CD4-positive, alpha-beta T cell treated with Interleukin-6 for 4 hours (primary cell): Measurements from ENCODE around the gene PAX9.

Source experiments
- DNase-seq: peaks from one replicate; pipeline ENCODE4 v3.0.0-alpha.2; 2020; ENCODE audit warnings: mixed read lengths

PAX9 gene

DNA sequence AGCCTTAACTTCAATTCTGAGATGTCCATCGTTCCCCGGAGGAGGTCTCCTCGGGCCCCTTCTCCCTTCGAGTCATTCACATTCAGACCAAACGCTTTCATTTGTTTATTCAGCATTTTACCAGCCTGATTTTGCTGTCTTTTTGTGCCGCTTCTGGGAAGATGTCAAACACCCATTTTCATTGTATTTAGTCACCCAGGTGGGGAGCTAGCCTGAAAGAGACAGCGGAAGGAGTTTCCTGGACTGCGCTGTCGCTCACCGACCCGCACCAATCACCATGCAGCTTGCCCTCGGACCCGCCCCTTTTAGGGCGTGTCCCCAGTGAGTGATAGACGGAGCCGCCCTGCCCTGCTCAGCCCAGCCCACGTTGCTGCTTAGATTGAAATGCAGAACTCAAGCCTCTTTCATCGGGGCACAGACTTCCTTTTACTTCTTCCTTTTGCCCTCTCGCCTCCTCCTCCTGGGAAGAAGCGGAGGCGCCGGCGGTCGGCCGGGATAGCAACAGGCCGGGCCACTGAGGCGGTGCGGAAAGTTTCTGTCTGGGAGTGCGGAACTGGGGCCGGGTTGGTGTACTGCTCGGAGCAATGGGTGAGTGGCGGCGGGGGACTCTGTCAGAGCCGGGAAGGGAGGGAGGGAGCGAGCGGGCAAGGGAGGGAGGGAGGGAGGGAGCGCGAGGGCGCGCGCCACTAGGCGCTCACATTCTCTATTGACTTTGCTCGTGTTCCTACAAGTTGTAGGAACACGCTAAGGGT, at the start of gene PAX9:
Gene PAX9 (plus strand): TSS at position 355 of the 752 bp plus-strand sequence. CDS start 230 bp downstream, at position 585.
- no peak for DNase-seq

DNA sequence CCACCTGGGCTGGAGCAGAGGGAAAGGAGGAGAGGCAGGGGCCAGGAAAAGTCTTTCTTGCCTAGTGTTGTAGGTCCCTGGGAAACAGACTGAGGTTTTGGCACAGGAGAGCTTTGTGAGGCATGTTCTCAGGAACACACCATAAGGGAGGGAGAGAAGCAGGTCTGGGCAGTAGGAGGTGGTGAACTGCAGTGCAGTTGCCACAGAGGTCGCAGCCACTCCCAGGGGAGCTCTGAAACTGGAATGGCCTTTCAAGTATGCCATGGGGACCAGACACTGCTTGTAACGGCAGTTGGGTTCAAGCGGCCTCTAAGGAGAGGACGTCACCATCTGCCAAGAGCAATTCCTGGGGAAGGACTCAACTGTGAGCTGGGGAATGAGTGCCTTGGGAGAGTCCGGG, 43.8 kb upstream of the PAX9 start:
- DNase-seq: no peak

DNA sequence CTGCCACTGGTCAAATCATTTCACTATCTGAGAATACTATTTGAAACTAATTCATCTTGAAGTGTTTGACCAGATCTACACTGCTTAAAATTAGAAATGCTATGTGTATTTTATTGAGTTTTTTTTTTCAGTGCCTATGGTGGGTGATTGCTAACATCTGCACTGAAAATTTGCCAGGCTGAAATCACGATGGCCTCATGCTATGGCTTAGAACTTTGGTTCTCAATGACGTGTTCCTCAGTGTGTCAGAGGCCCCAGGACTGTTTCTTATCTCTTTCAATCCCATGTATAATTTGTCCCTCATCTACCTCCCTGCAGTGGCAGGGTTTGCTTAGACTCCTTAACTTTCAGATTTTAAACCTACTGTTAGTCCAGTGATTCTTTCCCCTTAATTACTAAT, 43.0 kb upstream of the PAX9 start:
- no peak for DNase-seq

DNA sequence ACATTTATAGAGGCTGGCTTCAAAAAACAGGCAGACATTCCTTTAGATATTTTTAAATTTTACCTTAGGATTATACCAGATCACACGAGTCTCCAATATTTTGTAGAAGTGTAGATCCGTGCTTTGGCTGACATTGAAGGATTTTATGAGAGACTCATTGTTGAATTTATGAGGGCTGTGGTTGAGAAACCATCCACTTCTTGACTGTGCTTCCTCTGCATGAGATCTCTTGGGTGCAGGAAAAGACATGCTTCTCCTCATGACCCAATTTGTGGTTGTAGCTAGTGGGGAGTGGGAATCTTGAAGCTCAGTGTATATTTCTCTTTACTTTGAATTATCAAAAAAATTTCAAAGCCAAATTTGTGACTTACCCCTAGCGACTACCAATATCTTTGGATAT, 42.5 kb upstream of the PAX9 start:
- DNase-seq: no peak

DNA sequence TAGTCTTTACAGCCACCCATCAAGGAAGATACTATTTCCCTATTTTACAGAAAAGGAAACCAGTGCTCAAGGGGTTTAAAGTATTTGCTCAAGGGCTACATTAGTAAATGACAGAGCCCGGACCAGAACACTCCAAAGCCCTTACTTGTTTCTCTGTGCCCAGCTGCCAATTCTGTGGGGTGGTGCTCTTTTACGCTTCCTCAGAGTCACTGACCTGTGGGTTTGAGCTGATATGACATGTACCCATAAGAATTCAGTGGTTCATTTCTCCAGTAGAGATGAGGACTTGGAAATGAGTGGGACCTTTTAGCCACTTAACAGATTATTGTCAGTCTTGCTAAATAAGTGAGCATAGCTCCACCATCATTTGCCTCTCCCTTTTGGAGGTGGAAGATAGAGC, 41.8 kb upstream of the PAX9 start:
- DNase-seq: no peak

DNA sequence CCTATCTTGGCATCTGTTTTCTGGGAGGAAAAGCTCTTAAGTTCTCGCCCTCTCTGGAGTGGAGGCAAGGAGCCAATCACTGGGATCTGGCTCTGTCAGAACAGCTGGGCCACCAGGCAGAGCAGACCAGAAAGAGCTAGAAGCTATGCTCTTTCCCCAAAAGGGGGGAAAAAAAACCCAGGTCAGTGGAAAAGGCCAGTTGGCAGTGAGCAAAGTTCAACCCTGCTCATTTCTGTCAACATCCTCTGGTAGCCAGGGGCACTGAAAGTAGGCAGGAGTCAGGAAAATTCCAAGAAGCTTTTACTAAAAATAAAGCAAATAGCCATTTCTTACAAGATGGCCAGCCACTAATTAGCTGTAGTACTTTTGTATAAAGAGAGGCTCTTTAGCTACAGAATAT, 36.6 kb upstream of the PAX9 start:
- DNase-seq: no peak

DNA sequence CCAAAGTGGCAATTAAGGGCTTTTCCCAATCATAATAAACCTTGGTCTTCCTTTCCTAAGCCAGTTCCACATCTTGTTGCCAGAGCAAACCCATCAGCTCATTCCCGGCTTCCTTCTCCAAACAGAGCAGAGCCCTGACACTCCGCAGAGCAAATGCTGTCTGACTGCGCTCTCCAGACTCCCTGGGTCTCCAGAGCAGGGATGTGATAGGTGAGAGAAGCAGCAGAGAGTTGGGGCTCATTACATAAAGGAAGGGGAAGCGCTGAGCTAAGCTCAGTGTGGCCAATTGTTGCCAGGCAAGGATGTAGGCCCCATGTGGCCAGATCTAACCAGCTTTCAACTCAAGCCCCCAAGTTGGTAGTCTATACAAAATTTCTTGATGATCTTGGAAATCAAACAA, 36.2 kb upstream of the PAX9 start:
- DNase-seq: no peak

DNA sequence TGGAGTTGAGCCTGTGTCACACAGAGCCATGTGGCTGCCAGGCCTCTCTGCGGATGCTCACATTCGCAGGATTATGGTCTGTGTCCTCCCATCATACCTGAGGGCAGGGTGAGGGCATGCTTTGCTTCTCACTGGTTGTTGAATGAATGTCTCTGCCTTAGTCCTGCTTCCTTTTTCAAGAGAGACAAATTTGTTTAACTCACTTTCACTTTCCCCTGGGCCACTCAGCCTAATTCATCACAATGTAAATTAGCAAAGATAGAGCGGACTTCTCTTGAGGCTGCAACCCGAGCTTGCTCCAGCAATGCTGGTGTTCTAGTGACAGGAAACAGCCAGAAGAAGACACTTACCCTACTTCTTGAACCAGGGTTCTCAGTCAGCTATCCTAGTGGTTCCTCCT, 35.5 kb upstream of the PAX9 start:
- no peak for DNase-seq

DNA sequence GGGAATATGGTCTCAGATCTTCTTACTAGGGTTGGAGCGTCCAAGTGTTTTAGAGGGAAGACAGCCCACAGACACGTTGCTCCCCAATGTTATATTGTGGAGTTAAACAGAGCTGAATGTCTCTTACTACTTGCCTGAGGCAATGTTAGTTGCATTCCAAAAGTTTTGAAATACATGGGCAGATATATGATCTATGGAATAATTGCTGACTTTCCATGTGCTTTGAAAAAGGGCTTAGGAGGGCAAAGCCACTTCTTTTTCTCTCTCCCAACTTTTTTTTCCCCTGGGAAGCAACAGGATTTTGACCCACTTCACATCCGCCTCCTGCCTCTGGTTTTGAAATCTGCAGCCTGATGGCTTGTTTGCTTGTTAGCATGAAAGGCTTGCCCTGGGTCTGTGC, 33.7 kb upstream of the PAX9 start:
- no peak for DNase-seq

DNA sequence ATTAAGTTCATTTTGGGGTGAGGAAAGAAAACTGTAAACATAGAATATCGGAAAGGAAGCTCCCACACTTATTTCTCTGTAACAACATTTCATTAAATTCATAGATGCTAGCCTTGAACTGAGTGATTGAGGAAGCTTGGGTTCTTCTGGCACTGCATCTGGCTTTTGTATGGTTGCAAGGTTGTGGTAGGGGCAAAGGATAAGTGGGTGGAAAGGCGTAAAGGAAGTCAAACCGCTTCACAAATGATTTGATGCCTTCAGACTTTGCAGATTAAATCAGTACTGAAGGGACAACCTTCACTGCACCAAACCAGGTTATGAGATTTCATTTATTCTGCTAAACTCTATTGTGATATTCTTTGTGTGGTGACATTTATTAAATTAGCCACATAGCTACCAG, 28.1 kb upstream of the PAX9 start:
- DNase-seq: no peak

DNA sequence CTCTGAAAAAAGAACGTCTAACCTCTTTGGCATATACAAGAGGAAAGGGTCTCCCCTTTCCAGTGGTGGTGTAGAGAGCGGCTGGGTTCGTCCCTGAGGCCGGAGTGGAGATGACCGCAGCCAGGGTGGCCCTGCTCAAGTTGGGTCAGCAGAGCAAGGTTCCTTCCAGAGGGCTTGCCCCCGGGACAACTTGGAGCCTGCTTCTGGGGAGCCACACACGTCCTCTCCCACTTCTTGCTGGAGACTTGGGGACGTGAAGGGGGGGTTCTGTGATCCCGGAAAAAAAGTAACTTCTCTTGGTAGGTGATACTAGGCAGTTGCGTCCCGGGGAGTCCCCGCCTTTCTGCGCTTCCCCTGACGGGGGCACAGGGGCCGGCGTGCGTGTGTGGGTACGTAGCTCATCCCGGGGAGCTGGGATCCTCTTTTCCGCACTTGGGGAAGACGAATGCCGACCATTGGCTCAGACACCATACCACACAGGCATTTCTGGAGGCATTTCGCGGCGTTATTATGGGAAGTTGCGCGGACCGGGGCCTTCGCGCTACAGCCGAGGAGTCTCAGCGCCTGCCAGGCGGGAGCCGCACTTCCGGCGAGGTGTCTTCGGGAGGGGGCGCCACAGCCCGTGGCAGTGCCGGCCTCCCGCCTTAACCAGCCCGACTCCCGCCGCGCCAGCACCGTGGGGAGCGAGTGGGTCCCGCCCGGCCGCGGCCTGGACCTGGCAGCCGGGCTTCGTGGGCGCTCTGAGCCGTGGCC, 14.8 kb upstream of the PAX9 start:
- no peak for DNase-seq

DNA sequence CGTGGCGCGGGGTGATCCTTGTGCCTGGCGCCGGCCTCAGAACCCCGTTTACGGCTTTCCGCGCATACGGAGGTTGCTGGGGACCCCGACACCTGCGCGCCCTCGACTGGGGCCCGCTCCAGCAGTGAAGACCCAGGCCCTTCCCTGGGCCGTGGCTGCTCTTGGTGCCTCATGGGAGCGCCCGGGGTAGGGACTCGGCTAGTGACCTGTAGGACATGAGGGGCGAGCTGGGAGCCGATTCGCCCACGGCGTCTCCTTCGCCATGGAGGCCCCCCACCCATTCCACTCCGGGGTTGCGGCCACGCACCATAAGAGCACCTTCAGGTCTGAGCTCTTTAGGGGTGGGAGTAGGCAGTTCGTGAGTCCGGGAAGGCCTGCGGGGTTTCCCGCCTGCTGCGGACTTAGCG, 14.2 kb upstream of the PAX9 start:
- no peak for DNase-seq

DNA sequence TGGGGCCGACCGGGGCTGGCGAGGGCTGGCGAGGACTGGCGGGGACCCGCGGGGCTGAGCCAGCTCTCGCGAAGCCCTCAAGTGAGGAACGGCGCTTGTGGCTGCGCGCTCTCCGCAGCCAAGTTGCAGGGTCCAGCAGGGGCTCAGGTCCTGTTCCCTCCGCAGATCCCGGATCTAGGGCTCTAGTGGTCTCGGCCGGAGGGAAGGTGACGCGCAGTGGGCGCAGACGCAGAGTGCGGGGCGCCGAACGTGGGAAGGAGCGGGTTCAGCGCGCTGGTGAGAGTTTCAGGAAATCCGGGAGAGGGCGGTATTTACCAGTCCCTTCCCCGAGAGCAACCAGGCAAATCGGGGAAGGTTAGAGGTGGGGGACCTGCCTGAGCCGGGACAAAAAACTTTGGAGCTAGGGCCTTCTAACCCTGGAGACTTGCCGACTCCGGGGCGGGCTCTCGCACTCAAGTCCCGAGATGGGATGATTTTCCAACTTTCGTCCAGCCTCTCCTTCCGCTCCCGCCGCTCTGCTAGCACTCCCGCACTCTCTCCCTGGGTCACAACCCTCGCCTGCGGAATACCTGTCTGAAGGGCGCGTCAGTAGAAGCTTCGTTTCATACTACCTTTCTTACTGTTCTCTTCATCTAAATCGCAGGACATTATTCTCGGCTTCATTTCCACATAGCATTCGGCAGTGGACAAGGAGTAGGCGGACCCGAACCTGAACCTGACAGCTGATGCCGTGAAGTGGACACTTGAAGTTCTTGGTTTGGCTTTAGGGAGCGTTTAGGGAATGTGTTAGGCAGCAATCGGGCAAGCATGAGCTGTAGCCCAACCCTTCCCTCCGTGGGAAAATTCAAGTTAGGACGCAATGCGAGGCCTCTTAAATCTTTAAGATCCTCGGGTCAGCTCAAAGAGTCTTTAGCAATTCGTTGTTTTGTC, 13.6 kb upstream of the PAX9 start:
- no peak for DNase-seq

DNA sequence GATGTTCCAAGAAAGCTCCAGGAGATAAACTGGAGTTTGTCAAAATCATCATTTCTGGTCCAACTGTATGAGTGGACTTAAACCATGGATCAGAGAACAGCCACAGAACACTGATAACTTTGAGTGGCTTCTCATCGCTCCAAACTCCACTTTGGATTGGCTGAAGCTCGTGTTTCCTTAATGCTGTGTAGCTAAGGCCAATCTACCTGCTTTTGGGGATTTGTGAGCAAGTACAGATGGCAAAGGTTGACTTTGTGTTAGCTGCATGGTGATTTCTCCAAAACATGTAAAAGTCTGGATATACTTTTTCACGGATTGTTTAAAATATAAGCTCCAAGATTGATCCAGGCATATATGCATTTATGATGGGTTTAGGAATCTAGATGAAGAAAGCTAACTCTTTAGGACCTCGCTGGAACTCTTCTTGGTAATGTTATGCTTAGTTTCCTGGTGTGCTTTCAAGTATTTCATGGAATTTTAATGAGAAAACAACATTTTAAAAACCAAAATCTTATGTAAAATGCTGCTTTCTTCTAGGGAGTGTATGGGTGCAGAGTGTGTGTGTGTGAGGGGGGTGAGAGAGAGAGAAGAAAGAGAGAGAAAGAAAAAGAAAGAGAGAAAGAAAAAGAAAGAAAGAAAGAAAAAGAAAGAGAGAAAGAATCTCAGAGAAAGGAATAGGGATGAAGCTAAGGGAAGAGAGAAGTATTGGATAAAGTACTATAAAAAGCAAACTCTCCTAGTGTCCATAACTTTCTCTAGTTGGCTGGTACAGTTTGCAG, 11.6 kb upstream of the PAX9 start:
- no peak for DNase-seq

DNA sequence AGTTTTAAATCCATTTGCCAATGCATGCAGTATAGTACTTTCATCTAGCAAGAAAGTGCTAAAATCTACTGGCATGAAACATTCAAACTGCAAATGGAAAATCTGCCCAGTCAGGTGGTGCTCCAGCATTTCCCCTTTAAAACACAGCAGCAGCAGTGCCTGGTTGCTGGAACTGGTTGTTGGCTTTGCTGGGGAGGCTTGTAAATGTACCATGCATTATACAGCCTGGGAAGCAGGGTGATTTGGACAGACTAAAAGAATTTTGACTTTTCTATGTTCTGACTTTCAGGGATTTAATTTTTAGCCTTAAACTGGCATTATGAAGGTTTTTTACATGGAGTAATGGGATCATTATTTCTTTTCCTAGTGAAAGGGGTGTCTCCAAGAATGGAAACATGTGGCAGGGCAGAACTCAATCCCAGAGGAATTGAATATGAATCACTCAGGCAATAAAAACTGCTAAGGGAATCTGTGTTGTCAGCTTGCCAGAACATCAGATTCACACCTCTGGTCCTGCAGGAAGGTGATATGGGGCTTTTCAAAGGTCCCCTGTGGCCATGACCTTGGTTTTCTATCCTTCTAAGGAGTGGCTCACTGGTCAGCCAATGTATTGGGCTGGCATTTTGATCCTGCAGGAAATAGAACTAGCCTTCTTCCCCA, 9.0 kb upstream of the PAX9 start:
- DNase-seq: no peak

DNA sequence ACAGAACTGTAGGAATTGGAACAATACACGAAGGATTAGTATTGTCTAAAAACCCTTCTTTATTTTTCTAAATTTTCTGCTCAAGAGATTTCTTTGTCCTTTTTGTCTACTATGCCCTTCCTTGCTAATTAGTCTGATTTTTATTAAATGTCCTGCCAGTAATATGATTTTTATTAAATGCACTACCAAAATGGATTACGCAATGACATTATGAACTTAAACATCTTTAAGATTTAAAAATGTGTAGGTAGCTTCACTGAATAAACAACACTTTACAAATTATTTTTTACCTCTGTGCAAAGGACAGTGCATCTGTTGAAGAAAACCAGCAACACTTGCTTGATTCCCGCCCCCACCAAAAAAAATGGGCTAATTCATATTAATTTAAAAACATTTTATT, 8.2 kb upstream of the PAX9 start:
- no peak for DNase-seq

DNA sequence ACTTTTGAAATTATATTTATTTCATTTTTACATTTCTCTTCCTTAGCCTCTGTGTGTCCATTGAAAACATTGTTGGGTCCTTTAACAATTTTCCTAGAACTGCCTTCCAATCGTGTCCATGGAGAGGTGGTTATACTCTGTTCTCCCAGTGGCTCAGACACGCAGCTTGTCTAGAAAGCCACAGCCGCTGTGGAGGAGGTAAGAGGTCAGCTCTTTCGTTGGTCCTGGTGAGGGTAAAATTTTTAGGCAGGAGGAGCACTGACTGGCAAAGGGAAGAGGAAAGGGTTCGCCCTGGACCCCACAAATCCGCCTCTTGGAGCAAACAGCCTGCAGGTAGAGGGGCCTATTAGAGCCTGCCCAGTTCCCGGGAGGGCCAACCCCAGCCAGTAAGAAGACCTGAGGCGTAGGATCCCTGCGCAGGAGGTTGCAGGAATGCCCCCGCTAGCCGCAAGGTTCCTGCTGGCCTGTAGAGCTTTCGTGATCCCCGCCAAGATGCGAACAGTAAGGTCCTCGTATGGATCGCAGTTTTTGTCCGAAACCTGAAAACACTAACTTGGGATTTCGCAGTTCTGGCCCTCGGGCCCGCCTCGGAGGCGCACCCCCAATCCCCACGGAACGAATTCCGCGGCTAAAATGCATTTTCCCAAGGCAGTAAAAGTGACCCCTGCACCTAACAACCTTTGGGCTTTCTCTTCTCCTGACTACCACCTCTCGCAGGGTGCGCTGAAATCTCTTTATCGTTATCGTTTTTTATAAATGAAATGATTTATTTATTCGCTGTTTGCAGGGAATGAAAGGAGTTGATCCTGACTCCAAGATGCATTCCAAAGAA, 7.5 kb upstream of the PAX9 start:
- no peak for DNase-seq

DNA sequence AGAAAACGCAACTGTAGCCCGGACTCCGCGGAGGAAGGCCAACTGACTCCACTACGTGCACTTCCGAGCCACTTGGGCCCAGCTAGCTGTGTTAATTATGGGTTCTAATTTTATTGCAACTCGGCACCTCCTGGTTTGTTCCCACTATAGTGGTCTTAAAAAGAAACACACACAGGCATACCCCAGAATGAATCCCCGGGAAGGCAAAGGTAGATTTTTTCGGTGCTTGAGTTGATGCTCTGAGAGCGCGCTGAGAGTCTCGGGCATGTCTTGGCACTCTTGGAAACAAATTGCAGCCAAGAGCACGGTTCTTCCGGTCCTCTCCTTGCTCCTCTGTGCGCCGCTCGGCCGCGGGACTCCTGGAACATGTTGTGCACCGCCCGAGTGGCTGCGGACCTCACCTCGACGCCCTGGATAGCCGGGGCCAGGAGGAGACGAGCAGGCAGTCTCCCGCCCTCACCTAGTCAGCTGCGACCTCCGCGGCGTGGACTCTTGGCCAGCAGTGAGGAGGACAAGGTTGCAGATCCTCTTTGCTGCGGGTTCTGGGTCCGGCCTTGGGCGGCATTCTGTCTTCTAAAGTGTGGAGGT, 6.8 kb upstream of the PAX9 start:
- DNase-seq: no peak

DNA sequence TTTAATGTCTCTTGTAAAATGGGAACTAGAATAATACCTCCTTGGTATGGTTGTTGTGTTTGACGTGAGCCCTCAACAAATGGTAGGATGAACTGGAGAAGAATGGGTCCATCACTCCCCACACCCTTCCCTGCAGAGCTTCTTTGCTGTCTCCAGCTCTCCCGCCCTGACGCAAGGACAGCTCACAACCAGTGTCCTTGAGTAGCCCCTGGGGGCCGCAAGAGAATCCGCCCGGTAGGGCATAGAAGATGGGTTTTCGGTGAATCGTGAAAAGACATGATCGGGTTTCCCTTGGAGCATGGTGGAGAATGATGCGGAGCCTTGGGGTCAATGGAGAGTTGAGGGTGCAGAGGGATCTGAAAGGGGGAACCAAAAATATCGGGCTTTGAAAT, 6.1 kb upstream of the PAX9 start:
- DNase-seq: no peak

DNA sequence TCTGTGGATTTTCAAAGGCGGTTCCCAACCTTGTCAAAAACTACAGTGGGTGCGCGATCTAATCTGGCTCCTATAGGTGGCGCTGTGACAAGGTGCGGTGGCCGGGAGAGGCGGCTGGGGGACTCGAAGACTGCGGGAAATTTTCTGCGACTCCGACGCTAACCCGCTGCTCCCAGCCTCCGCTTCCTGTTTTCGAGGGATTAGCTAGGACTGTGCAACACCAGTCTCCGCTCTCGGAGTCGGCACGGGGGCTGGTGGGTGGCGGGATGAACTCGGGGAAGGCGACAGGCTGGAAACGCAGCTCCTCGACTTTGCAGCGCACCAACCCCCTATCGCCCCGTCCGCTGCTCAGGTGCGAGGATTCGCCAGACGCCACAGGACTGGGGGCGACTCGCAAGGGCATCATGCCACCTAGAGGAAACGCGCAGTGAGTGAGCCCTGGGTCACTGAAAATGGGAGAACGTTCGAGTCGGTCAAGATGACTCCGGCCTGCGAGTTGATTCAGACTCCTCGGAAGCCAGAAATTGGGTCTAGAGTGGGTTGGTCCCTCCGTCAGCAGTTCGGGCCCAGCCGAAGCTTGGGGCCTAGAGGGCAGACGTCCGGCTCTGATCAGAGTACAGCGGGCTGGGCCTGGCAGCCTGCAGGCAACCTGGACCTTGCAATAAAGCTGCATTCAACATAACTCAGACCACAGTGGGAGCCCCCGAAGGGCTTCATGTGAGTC, 5.5 kb upstream of the PAX9 start:
- DNase-seq: no peak
